Fibroblast of skin of left biceps (primary cell): ENCODE measurements around the gene MAGI1.
"Not testable (repeated sequence)": the region's sequence is repeated elsewhere in the genome, so short reads cannot be mapped to it uniquely, and the experiment has no call there.

Source experiments
- DNase-seq, 2 experiments: peaks; one replicate each; pipeline ENCODE4 v3.0.0-alpha.2; 2013; ENCODE audit warnings: low read depth in 2 of 2

The MAGI1 gene

GRCh38 chr3:65593780-65594752 is 444.7 kb downstream of the MAGI1 start:
- DNase-seq, result no peak

GRCh38 chr3:65591313-65591712 is 447.4 kb downstream of the MAGI1 start:
- DNase-seq, result no peak

GRCh38 chr3:65588884-65589283 is 449.8 kb downstream of the MAGI1 start:
- DNase-seq, result no peak

- no peak for DNase-seq
Observed at GRCh38 chr3:65587650-65588439, 450.9 kb downstream of the MAGI1 start.

GRCh38 chr3:65584913-65585312 is 453.8 kb downstream of the MAGI1 start:
- DNase-seq, result no peak

- DNase-seq, result no peak
Observed at GRCh38 chr3:65584002-65584401, 454.7 kb downstream of the MAGI1 start.

- DNase-seq, result no peak
Observed at GRCh38 chr3:65583188-65583587, 455.5 kb downstream of the MAGI1 start.

- DNase-seq, result no peak
Observed at GRCh38 chr3:65582012-65582717, 456.6 kb downstream of the MAGI1 start.

- DNase-seq, result no peak
Observed at GRCh38 chr3:65581313-65581712, 457.4 kb downstream of the MAGI1 start.

- DNase-seq, result peak in 1 of 2 experiments; percentile 28
Observed at GRCh38 chr3:65578861-65579260, 459.9 kb downstream of the MAGI1 start.

GRCh38 chr3:65577843-65578430 is 460.8 kb downstream of the MAGI1 start:
- no peak for DNase-seq

- peak in 1 of 2 experiments; percentile 17 for DNase-seq
Observed at GRCh38 chr3:65576966-65577365, 461.8 kb downstream of the MAGI1 start.

- DNase-seq, result no peak
Observed at GRCh38 chr3:65576228-65576627, 462.5 kb downstream of the MAGI1 start.

GRCh38 chr3:65575376-65575840 is 463.3 kb downstream of the MAGI1 start:
- DNase-seq, result peak; percentile 86 to 90

GRCh38 chr3:65573548-65574116 is 465.1 kb downstream of the MAGI1 start:
- DNase-seq, result no peak

GRCh38 chr3:65572175-65572777 is 466.4 kb downstream of the MAGI1 start:
- DNase-seq, result no peak

- no peak for DNase-seq
Observed at GRCh38 chr3:65569845-65570405, 468.8 kb downstream of the MAGI1 start.

- DNase-seq, result no peak
Observed at GRCh38 chr3:65569129-65569528, 469.6 kb downstream of the MAGI1 start.

GRCh38 chr3:65568497-65568896 is 470.2 kb downstream of the MAGI1 start:
- no peak for DNase-seq

- DNase-seq, result not testable (repeated sequence)
Observed at GRCh38 chr3:65565744-65566143, 473.0 kb downstream of the MAGI1 start.
